ENCODE data around the gene FEM1C. TPM values are rescaled to one million over a fixed set of nuclear protein-coding genes. Genes with fewer than 3 reads are reported as not detected.

The FEM1C gene
- total and polyA plus RNA-seq, 2 experiments from 2014 or later, result 4.7 to 21.6 TPM

GRCh38 chr5:115526604-115527003, 18.0 kb downstream of the FEM1C start:
- Histone ChIP-seq H3K27ac (ENCODE audit: low read depth) (no peak overlapping the region), H2AFZ (no peak overlapping the region), H3F3A (replicated peaks; ENCODE audit: low read depth) (no peaks in the 10 kb centered on the region), H4K20me1 (replicated peaks; ENCODE audit: insufficient read depth) (peaks cover 8% of the 10 kb centered on the region; the same call in 1 of the 2 replicates), H3K27me3 (ENCODE audit: insufficient read depth) (no peaks in the 10 kb centered on the region), H3K4me1 (ENCODE audit: insufficient read depth) (peaks cover 10% of the 10 kb centered on the region), H3K79me2 (replicated peaks; ENCODE audit: insufficient read depth) (peaks cover 64% of the 10 kb centered on the region), H3K4me3 (no peak overlapping the region), H3K4me2 (no peak overlapping the region), H3K9me2 (ENCODE audit: insufficient read depth) (no peaks in the 10 kb centered on the region), H3K36me3 (ENCODE audit: insufficient read depth) (peaks cover 3% of the 10 kb centered on the region; the same call in 1 of the 2 replicates)
- Mint-ChIP-seq H3K36me3 (ENCODE audit: low read depth) (peaks cover 16% of the 10 kb centered on the region), H3K4me3 (no peak overlapping the region), H3K27me3 (ENCODE audit: insufficient read depth, low read depth, poor library complexity) (no peaks in the 10 kb centered on the region), H3K9me3 (no peaks in the 10 kb centered on the region), H3K4me1 (peaks cover 30% of the 10 kb centered on the region), H3K27ac (0 out of 2 replicates have a peak overlapping the region, but pooled peaks have one; percentile 48)
- TF ChIP-seq STAT1 (IDR thresholded peaks at IDR 0.05; ENCODE audit: unreplicated experiment) (no peak), CREB1 (CRISPR knock-in tag; IDR thresholded peaks at IDR 0.05; ENCODE audit: low read depth) (no peak), NANOG (IDR thresholded peaks at IDR 0.05; ENCODE audit: borderline replicate concordance) (no peak), JUNB (IDR thresholded peaks at IDR 0.05; ENCODE audit: unreplicated experiment) (no peak)
- ATAC-seq (no peak), DNase-seq (ENCODE audit: low spot score) (no peak)

- no peak overlapping the region for H3K27ac ChIP-seq (ENCODE audit: low read depth)
- DNase-seq (ENCODE audit: low spot score) (no peak), ATAC-seq (no peak)
- H3K36me3 Mint-ChIP-seq (ENCODE audit: low read depth), result peaks cover 16% of the 10 kb centered on the region
- no peak overlapping the region for H2AFZ ChIP-seq
- peaks cover 41% of the 10 kb centered on the region for H3K79me2 ChIP-seq (replicated peaks; ENCODE audit: insufficient read depth)
- H3K9me2 ChIP-seq (ENCODE audit: insufficient read depth), result no peaks in the 10 kb centered on the region
- no peak overlapping the region for H3K4me3 Mint-ChIP-seq
- H3K27me3 Mint-ChIP-seq (ENCODE audit: insufficient read depth, low read depth, poor library complexity), result no peaks in the 10 kb centered on the region
- no peaks in the 10 kb centered on the region for H3K9me3 Mint-ChIP-seq
- H3K4me3 ChIP-seq, result no peak overlapping the region
- no peak overlapping the region for H3K4me2 ChIP-seq
- peaks cover 18% of the 10 kb centered on the region for H3K4me1 ChIP-seq (ENCODE audit: insufficient read depth)
- H3K27me3 ChIP-seq (ENCODE audit: insufficient read depth), result no peaks in the 10 kb centered on the region
- H3F3A ChIP-seq (replicated peaks; ENCODE audit: low read depth), result no peaks in the 10 kb centered on the region
- H4K20me1 ChIP-seq (replicated peaks; ENCODE audit: insufficient read depth), result peaks cover 8% of the 10 kb centered on the region; the same call in 1 of the 2 replicates
- H3K27ac Mint-ChIP-seq, result no peak overlapping the region
- H3K36me3 ChIP-seq (ENCODE audit: insufficient read depth), result peaks cover 3% of the 10 kb centered on the region; the same call in 1 of the 2 replicates
- H3K4me1 Mint-ChIP-seq, result peaks cover 39% of the 10 kb centered on the region
- TF ChIP-seq, protein P1, sequence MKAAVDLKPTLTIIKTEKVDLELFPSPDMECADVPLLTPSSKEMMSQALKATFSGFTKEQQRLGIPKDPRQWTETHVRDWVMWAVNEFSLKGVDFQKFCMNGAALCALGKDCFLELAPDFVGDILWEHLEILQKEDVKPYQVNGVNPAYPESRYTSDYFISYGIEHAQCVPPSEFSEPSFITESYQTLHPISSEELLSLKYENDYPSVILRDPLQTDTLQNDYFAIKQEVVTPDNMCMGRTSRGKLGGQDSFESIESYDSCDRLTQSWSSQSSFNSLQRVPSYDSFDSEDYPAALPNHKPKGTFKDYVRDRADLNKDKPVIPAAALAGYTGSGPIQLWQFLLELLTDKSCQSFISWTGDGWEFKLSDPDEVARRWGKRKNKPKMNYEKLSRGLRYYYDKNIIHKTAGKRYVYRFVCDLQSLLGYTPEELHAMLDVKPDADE (IDR thresholded peaks at IDR 0.05), result no peak
- TF ChIP-seq ZNF331 (CRISPR knock-in tag; IDR thresholded peaks at IDR 0.05; ENCODE audit: low read depth), result no peak
- TF ChIP-seq POLR2AphosphoS5 (IDR thresholded peaks at IDR 0.05; ENCODE audit: low read depth), result no peak
- no peak for TF ChIP-seq JUNB (IDR thresholded peaks at IDR 0.05; ENCODE audit: unreplicated experiment)
- TF ChIP-seq EZH2phosphoT487 (IDR thresholded peaks at IDR 0.05; ENCODE audit: unreplicated experiment), result no peak
- TF ChIP-seq NANOG (IDR thresholded peaks at IDR 0.05; ENCODE audit: borderline replicate concordance), result no peak
- no peak for TF ChIP-seq EZH2 (IDR thresholded peaks at IDR 0.05; ENCODE audit: low read depth, unreplicated experiment)
- TF ChIP-seq REST (IDR thresholded peaks at IDR 0.05; ENCODE audit: unreplicated experiment), result no peak
- no peak for TF ChIP-seq STAT1 (IDR thresholded peaks at IDR 0.05; ENCODE audit: unreplicated experiment)
- no peak for TF ChIP-seq CTCF (conservative IDR thresholded peaks at IDR 0.05; ENCODE audit: low read depth in 2 of 2)
- TF ChIP-seq ZNF114 (CRISPR knock-in tag; IDR thresholded peaks at IDR 0.05), result no peak
- no peak for TF ChIP-seq CREB1 (CRISPR knock-in tag; IDR thresholded peaks at IDR 0.05; ENCODE audit: low read depth)
These were observed 20.3 kb downstream of the FEM1C start for GRCh38 chr5:115524199-115524847.

Measured in GM23338 (cell line).